Activated CD4-positive, alpha-beta T cell treated with anti-CD3 and anti-CD28 coated beads, Interleukin-2, amount 50 U/mL, for 16 hours (primary cell): Measurements from ENCODE around the gene HMGXB4.
A peak's percentile ranks its signal among the peaks of the same experiment; 100 is the strongest.

Source experiments
- DNase-seq: peaks from one replicate; pipeline ENCODE4 v3.0.0-alpha.2; 2020

The HMGXB4 gene

DNA sequence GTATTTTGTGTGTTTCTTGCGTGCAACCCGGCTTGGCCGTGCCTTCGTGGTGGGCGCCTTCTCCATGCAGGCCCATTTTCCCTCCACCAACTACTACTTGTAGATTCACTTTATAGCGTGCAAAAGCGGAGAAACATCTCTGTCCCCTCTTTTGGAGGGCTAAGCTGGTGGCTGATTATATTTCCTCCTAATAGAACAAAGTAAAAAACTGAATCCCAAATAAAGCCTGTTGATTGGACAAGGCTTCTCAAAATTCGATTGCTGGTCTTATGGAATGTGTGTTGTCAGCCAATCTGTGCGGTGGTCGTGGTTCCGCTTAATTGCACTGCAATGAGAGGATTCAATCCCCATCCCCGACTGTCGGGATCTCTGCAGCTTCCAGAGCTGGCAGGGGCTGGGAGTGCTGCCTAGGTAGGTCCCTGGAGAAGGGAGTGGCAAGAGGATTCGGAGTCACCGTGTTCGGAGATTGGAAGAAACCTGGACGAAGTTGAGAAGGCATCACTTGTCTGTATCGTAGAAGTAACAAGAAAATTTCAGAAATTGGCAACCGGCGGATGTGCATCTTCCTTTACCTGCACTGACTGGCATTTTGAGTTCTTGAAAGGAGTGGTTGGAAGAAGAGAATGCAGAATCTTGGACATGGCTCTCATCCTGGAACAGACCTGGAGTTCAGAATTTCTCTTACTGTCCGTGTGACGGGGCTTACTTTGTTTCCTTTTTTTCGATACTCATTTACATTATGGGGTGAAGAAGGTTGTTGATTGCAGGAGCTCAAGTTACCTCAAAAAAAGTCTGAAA lies 1.1 kb downstream of the HMGXB4 start:
- peak; percentile 30 for DNase-seq

DNA sequence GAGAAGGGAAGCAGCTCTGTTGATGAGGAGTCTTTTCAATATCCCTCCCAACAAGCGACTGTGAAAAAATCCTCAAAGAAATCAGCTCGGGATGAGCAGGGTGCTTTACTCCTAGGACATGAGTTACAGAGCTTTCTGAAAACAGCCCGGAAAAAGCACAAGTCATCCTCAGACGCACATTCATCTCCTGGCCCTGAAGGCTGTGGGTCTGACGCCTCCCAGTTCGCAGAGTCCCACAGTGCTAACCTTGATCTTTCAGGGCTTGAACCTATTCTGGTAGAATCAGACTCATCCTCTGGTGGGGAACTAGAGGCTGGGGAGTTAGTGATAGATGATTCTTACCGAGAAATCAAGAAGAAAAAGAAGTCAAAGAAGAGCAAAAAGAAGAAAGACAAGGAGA lies 7.7 kb downstream of the HMGXB4 start:
- DNase-seq = no peak

DNA sequence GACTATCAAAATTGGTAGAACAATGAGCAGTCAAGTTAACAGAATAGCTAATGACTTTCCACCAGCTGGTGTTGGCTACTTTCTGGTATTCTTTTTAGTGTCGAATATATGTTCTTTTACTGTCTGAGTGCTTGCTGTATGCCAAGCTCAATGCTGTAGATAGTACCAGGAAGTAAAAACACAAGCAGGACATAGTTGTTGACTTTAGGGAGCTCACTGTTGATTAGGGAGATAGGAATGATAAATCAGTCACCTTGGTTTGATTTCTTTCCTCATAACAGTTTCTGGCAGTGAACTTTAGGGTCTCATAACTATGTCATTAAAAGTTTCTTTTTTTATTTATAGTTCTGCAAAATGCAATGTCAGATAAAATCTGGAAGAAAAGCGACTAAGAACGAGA lies 9.0 kb downstream of the HMGXB4 start:
- no peak for DNase-seq

DNA sequence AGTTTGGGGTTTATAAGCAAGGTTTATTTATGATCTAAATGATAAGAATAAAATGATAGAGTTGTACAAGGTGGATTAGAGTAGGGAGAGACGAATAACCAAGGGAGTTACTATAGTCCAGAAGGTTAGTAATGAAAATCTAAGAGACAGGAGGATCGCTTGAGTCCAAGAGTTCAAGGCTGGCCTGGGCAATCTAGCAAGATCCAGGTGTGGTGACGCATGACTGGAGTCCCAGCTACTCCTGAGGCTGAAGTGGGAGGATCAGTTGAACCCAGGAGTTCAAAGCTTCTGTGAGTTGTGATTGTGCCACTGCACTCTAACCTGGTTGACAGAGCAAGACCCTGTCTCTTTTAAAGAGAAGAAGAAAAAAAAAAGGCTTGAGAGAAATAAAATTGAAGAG lies 12.3 kb downstream of the HMGXB4 start:
- no peak for DNase-seq

DNA sequence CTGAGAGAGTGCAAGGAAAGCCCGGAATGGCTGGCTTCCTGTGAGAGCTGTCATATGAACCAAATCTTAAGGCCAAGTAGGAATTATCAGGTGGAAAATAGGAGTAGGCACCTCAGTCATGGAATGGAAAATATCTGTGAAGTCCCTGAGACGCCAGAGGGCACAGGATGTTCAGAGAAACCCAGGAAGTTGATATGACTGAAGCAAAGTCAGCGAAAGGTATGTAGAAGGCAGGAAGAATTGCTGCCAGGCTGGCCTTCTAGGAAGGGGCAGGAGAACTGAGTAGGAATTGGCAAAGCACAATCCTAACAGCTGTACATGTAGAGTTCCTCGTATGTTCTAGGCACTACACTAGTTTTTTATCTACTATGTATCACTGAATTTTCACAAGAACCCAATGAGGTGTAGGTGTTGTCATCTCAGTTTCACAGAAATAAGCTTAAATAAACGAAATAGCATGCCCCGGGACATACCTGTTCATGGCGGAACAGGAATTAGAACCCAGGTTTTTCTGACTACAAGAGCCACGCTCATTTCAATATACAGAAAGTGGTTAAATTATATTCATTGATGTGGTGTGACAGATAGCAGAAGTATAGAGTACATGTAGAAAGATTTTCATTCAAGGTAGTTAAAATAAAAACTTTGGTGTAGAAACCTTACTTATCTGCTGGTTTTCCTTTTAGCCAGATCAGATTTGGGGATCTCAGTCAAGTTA lies 17.0 kb downstream of the HMGXB4 start:
- no peak for DNase-seq

DNA sequence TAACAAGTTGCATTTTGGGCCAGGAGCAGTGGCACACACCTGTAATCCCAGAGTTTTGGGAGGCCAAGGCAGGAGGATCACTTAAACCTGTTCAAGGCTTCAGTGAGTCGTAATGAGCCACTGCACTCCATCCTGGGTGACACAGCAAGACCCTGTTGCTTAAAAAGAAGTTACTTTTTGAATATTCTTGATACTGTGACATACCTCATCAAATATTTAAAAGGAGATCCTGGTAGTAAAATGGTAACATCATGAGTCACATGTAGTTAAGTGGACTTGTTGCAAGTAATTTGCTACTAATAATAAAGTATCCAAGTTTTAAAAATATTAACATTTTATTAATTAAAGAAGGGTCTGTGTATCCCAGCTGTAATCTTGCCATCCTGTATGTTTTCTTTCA lies 18.3 kb downstream of the HMGXB4 start:
- DNase-seq = no peak

DNA sequence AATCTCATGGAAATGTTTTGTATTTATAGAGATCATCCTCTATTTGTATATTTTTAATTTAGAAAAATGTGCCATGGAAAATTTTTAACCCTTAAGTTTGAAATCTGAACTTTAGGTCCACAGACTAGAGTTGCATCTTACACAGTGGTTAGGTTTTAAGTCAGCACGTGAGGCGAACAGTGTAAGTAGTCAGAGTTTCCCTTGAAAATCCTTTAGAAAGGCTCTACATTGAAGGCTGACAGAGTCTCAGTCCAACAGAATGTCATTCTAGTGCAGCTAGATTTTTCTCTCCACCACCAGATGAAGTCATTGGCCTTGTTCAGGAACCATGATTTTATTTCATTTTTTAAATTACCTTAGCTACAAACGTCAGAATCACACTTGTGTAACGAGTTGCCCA lies 18.7 kb downstream of the HMGXB4 start:
- DNase-seq = no peak

DNA sequence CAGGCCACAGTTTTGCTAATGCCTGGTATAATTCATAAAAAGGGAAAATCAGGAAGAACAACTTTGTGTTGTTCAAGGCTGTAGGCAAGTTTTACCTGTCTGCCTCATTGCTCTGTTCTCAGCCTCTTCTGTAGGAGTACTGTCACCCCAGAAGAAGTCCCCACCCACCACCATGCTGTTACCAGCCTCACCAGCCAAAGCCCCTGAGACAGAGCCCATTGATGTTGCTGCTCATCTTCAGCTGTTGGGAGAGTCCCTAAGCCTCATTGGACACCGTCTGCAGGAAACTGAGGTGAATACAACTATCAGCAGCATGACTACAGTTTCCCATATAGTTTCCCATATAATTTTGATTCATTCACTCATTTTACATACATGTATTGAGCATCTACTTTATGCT lies 30.8 kb downstream of the HMGXB4 start:
- no peak for DNase-seq

DNA sequence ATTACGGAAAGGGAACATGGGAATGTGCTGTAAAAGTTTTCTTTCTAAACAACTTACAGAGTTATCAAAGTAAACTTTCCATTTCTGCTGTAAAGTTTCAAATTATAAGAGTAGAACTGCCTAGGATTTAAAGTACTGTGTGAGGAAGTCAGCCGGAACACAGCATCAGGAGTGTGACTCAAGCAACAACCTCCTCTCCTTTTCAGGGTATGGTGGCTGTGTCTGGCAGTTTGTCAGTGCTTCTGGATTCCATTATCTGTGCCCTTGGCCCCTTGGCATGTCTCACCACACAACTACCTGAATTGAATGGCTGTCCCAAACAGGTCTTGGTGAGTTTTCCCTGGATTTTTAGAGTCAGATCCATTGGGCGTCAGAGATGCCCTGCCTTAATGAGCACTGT lies 35.5 kb downstream of the HMGXB4 start:
- no peak for DNase-seq

DNA sequence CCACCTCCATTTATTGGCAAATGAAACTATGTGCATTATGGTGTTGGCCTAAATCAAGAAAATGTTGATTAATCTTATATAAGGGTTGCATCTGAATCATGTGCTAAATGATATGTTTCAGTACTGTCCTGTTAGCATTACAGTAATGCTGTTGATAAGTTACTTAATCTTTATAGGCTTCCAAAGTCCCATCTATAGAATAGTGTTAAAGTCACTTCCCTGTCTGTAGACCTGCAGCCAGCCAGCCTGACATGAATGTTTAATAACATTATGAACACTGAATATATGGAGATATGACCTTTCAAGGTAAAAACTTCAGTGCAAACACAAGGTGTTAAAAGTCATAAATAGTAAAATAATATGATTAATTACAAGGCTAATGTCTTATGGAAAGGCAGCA lies 38.8 kb downstream of the HMGXB4 start:
- no peak for DNase-seq

DNA sequence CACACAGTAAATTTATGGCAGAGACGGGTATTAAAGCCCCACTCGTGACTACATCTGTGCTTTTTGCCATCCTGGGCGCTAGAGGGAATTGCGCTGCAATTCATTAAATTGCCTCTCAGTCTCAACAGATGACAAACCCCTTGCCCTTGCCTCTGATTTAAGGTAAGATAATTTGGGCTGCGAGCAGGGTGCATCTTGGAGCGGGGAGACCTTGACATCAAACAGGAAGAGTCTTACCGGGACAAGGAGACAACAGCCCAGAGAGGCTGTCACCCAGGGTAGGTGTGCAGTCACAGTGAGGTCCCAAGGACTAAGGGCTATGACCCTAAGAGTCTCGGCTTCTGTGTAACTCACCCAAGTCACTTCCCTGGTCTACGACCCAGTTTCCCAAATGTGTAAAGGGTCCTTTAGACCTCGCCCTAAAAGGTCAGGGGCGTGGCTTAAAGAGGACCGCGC lies 42.0 kb downstream of the HMGXB4 start:
- no peak for DNase-seq

DNA sequence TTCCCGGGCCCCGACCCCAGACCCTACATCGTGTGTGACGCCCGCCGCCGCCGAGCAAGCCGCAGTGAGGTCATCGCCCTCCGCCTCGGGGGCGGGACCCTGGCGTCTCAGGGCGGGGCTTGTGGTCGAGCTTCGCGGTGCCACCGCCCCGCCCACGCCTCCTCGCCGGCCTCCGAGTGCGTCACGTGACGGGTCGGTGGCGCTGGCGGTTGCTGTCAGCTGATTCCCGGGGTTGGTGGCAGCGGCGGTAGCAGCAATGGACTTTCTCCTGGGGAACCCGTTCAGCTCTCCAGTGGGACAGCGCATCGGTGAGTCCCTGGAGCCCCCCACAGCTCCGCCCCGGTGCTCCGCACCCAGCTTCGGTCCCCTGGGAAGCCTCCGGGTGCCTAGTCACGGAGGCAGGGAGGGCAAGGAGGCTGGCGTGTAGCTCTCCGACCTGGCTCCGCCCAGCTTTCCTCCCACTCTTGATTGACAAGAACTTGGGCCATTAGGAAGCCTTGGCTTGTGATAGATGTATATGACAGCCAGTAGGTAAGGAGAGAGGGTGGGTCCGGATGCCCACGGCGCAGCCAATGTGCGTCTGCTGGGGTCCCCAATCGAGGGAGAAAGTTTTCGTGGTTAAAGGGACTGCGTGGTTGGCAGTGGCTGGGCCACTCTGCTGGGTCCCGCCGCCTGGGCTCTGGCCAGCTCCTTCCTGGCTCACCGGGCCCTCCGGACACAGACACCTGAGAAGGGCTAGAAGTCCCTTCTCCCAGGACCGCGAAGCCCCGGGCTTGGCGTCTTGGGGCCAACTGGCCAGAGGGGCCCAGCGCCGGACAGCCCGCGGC lies 42.6 kb downstream of the HMGXB4 start, which contains the start of gene TOM1:
Gene TOM1 (plus strand): TSS at position 222 of the 827 bp plus-strand sequence. CDS start 35 bp downstream, at position 257.
- peak; percentile 97 for DNase-seq

DNA sequence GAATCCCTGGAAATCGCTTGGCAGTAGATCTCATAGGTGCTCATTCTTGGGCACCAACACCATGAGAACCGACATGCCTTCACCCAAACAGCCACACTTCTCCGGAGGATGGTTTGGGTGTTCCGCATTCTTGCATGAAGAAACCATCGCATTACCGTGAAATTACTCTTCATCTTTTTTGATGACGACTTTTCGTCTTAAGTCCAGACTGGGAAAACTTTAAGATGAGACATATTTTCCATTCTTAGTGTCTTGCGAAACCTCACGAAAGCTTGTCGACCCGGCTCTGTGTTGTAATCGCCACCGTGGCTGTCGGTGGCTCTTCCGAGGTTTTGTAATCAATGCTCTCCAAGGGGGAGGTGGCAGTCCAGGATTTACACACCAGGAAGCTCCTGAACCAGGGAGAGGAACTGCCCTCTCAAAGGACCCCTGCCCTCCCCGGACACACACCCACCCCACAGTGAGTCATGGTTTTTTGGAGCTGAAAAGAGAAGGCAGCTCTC lies 44.1 kb downstream of the HMGXB4 start:
- peak; percentile 34 for DNase-seq

DNA sequence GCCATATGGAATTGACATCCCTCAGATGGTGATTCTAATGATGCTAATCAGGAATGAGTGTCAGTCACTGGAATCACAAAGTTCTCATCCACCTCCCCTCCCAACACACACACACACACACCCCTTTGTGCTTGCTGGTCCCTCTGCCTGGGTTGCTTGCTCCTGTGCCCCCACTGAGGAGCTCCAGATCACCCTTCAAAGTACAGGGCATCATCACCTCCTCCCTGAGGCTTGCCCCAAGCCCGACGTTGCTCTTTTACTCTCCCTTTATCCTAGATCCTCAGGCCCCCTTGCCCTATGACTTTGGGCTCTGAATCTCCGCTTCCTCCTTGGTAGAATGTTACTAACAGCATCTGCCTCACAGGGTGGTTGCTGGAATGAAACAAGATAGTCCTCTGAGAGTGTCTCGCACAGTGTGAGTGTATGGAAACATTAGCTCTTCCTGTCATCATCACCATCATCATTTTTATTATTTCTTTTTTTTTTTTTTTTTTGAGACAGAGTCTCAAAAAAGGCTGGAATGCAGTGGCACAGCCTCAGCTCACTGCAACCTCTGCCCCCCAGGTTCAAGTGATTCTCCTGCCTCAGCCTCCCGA lies 45.8 kb downstream of the HMGXB4 start:
- no peak for DNase-seq

DNA sequence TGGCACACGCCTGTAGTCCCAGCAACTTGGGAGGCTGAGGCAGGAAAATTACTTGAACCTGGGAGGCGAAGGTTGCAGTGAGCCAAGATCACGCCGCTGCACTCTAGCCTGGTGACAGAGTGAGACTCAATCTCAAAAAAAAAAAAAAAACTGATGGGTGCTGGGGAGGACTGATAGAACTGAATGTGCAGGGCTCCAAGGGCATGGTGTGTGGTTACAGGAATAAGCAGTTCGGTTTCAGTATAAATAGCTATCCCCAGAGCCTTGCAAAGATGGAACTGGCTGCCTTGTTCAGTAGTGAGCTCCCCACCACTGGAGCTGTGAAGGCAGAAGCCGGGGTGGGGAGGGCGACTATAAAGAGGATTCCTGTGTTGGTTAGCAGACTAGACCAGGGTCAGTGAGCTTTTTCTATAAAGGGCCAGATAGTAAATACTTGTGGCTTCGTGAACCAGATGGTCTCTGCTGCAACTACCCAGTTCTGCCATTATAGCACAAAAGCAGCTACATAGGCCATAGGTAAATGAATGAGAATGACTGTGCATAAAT lies 48.3 kb downstream of the HMGXB4 start:
- DNase-seq = no peak

DNA sequence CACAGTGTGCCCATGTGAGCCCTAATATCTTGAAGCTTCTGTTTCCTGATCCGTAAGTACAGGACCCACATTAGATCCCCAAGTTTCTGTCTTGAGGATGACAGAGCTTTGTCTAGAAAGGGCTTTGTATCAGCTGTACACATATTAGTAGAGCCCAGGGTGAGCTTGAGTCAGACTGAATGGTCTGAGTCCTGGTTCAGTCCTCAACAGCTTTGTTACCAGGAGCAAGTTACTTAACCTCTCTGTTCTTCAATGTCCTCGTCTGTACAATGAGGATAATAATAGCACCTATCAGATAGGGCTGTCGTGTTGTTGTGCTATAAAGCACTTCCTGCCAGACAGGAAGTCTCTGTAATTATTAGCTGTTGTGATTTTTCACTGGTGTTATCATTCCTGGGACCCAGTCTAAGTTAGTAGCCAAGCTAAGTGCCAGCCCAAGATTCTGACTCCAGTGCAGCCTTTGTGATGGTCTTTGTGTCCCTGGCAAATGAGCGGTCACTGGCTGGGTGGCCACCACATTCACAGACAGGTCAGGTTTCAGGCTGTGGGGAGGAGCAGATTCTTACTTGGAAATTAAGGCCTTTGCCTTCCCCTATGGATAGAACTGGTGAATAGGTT lies 49.2 kb downstream of the HMGXB4 start:
- DNase-seq = no peak

DNA sequence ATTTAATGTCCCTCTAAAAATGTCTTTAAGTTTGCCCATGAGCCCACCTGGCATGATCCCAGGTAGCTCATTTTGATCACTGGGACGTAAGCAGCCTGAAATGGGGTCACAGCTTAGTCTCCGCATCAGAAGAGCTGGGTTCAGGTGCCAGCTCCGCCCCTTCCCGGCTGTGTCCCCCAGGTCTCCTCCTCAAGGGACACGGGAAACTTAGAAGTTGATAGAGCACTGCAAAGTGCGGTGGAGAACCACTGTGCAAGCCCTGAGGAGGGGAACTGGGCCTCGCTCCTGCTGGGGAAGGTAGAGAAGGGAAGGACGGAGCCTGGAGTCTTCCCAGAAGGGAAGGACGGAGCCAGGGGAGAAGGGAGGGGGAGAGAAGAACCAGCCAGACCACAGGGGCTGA lies 50.1 kb downstream of the HMGXB4 start:
- no peak for DNase-seq

DNA sequence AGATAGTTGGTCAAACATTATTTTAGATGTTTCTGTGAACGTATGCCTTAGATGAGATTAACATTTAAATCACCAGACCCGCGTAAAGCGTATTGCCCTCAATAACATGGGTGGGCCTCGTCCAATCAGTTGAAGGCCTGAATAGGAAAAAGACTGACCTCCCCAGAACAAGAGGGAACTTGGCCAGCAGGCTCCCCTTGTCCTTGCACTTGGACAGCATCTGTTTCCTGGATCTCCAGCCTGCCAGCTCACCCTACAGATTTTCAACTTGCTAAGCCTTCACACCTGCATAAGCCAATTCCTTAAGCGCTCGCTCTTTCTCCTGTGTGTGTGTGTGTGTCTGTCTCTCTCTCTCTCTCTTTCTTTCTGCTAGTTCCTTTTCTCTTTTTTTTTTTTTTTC lies 50.6 kb downstream of the HMGXB4 start:
- no peak for DNase-seq

DNA sequence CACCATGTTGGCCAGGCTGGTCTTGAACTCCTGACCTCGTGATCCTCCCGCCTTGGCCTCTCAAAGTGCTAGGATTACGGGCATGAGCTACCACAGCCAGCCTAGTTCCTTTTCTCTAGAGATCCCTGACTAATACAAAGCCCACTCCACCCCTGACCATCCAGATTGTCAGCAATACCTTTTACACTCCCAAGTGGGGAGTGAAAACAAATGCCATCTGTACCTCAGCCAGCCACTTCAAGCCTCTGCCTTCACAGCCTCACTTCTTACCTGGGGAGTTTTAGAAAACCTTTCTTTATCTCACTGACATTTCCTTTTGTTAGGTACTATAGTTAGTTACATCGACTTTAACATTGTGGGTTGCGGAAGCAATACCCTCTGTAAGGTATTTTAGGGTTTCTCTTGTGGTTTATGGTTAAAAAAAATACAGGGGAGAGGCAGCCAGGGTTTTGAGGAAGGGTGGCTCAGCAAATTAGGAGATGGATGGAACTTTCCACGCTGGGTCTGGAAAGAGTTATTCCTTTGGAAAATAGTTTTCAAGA lies 51.3 kb downstream of the HMGXB4 start:
- DNase-seq = no peak

DNA sequence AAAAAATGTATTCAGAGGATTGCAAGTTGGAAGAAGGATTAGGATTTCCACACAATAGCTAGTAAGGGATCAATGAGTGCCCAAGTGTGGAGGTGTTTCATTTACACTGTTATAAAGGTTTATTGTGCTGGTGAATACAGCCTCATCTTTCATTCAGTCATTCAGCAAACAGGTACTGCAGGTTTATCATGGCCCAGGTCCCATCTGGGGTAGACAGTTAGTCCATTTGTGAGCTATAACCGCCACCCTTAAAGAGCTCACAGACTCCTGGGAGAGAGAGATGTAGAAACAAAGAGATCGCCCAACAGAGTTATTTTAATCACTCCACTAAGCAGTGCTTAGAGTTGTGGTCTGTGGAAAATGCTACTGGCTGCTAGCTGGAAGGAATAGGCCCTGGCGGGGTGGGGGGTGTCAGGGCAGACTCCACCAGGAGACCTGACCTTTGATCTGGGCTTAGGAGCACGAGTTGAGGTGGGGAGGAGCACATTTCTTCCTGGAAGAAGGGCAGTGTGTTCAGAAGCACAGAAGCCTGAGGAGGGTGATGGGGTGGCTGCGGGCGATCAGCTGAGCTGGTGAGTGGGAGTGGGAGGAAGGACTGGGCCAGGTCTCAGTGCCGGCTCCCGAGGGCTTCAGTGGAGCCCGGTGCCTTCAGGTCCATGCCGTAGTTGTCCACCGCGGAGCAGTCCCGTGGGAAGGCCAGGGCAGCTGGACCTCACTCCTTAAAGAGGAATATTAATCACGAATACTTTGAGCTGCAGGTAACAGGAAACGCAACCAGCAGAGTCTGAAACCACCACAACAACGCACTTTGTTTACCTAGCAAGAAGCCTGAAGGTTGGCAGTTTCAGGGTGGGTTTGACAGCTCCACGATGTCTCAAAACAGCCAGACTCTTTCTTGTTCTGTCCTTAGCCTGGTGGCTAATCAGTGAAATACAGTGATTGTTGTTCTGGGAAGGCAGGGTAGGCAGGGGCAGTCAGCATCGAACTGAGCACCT lies 53.6 kb downstream of the HMGXB4 start:
- DNase-seq = peak; percentile 47
